NCI-H187 treated with DMSO at 0.1 percent for 48 hours (cell line): ENCODE measurements around the gene CHRNA10.

Source experiments
- DNase-seq: peaks from one replicate; lab custom pipeline; 2025; lab: John Stamatoyannopoulos, UW

Gene CHRNA10

GRCh38 chr11:3671334-3672254 lies at the start of gene CHRNA10:
Gene CHRNA10, minus strand, starts transcription at chr11:3671384. Its CDS starts 72 bp downstream, at chr11:3671312.
- DNase-seq, result no peak

DNA sequence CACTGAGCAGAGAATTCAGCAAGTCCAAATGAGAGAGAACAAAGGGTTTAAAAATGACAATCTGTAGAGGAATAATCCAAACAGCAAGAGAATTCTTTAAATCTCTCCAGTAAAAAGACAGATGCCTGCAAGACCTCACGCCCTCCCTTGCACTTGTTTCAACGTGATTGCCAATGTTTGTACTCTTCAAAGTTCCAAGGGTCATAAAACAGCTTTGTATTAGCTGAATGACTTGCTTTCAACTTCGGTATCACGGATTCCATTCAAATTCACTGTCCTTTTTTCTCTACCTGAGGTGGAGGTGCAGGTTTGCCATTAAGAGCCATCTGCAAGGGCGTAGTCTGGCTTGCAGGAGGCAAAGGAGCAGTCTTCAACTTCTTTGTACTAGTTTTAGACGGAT lies 41.1 kb upstream of the CHRNA10 start:
- DNase-seq, result no peak

GRCh38 chr11:3710485-3711259 lies 39.5 kb upstream of the CHRNA10 start:
- no peak for DNase-seq

DNA sequence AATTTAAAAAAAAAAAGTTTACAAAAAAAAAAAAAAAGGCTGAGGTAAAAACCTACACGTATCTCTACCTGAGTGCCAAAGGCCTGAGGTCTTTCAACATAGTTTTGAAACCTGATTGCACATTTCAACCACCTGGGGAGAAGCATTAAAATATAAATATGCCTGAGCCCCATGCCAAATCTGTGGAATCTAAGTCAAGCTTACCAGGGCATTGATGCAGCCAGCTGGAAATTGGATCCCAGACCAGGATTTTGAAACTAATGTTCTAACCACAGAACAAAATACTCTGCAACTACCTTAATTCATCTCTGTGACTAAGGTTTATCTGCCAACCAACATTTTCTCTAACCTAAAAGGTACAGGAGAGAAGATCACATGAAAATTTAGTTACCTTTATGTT lies 38.8 kb upstream of the CHRNA10 start:
- DNase-seq, result no peak

DNA sequence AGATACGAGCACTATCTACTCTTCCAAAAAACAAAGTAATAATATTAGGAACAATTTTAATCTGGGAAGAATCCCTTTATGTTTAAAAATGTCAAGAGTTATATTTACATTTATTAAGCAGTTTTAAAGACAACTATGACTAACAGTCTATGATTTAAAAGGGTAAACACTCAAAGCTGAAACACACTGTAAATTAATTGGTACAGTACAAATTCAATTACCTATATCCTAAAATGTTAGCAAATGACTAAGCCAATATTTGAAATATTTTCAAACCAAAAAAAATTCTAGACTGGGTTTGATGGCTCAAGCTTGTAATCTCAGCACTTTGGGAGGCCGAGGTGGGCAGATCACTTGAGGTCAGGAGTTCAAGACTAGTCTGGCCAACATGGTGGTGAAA lies 36.0 kb upstream of the CHRNA10 start:
- DNase-seq, result no peak

DNA sequence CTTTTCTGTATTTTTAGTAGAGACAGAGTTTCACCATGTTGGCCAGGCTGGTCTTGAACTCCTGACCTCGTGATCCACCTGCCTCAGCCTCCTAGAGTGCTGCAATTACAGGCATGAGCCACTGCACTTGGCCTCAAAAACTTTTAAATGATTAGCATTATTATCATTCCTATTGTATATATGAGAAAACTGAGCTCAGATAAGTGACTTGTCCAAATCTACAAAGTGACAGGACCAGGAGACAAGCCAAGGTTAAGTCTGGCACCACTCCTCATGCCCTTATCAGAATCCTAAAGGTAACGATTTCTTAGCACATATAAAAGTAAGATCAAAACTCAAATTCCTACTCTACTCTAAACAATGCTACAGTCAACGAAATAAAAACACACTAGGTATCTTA lies 32.2 kb upstream of the CHRNA10 start:
- DNase-seq, result no peak

- DNase-seq, result no peak
These were observed 29.7 kb upstream of the CHRNA10 start for GRCh38 chr11:3700910-3701309.

DNA sequence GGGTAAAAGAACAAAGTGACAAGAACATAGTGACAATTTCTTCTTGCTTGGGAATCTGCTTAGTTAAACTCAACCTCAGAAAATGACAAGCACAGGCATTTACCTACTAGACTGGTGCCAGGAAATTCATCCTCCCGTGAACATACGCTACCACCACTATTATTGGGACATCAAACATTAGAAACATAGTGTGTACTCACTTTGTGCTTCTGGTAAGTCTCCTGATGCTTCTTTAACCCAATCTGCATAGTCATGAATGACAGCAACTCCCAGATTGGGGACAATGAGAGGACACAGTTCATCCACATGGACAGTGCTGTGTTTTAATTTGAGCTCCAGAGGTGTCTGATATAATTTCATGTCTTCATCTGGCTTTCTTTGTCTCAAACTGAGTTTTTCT lies 29.2 kb upstream of the CHRNA10 start:
- no peak for DNase-seq

DNA sequence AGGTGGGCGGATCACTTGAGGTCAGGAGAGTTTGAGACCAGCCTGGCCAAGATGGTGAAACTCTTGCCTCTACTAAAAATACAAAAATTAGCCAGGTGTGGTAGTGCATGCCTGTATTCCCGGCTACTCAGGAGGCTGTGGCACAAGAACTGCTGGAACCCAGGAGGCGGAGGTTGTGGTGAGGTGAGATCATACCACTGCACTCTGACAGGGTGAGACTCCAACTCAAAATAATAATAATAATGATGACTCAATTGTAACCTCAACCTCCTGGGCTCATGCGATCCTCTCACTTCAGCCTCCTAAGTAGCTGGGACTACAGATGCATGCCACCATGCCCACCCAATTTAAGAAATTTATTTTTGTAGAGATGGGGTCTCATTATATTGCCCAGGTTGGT lies 15.6 kb upstream of the CHRNA10 start:
- DNase-seq, result no peak

DNA sequence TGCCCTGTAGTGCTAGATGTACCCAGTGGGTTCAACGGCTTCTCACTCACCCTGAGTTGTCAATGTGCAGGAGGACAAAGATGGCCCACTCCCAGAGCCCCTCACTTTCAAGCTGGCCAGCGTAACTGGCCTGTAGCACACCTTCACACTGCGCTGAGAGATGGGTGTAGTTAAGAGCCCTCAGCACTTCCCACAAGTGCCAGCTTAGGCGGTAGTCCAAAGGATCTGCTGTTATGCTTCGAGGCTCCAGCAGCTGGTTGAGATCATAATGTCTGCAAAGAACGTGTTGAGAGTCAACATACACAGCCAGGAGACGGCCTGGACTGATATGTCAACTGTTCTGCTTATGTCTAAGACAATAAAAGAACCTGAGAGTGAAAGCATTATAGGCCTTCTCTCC lies 14.7 kb upstream of the CHRNA10 start:
- no peak for DNase-seq

GRCh38 chr11:3684819-3685172 lies 13.6 kb upstream of the CHRNA10 start:
- DNase-seq, result no peak

DNA sequence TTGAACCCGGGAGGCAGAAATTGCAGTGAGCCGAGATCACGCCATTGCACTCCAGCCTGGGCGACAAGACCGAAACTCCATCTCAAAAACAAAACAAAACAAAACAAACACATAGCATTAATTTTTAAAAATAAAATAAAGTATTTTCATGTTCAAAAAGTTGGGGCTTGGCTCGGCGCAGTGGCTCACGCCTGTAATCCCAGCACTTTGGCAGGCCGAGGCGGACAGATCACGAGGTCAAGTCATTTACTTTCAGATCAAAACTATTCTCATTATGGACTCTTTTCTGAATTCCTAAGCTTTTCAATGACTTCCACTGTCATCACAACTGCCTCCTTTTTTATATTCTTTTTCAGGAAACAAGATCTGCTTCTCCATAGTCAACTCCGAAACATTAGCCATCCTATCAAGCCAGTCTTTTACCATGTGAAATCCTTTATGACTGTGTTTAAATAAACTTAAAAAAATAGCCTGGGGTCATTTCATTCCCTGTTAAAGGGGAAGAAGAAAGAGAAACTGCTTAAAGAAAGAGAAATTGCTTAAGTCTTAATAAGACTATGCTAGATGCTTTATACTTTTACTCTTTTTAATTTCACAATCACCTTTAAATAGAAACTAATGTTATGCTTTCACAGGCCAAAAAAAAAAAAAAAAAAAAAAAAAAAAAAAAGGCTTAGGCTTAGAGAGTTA lies 13.1 kb upstream of the CHRNA10 start:
- DNase-seq, result no peak

DNA sequence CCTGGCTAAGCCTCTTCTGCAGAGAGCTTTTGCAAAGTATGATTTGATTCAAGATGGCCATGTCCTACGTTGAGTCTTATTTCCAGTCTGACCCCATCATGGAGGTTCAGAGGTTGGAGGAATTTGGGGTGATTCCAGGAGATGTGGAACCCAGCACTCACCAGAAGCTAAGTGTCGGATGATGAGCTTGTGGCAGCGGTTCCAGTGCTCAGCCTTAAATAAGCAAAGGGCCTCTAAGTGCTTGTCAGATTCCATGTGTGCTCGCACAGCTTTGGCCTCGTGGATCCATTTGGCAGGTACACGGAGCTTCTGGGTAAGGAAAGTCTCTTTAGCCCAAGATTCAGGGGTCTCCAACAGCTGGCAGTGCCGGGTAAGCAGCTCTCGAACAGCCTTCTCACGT lies 11.9 kb upstream of the CHRNA10 start:
- no peak for DNase-seq

DNA sequence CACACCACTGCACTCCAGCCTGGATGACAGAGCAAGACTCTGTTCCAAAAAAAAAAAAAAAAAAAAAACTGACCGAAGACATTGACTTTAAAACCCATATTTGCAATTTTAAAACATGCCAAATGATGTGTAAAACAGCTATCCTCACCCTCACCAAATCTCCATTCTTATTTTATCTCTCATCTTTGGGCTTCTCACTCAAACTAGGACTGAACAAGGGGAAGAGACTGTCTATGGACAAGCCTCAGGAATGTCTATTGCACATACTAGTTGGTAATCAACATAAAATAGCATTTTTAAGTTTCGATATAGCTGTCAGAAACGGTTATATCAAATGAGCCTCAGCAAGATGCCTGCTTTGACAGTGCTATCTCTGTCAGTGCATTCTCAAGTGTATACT lies 7.9 kb upstream of the CHRNA10 start:
- no peak for DNase-seq

- no peak for DNase-seq
These were observed 4.8 kb upstream of the CHRNA10 start for GRCh38 chr11:3675971-3676370.

DNA sequence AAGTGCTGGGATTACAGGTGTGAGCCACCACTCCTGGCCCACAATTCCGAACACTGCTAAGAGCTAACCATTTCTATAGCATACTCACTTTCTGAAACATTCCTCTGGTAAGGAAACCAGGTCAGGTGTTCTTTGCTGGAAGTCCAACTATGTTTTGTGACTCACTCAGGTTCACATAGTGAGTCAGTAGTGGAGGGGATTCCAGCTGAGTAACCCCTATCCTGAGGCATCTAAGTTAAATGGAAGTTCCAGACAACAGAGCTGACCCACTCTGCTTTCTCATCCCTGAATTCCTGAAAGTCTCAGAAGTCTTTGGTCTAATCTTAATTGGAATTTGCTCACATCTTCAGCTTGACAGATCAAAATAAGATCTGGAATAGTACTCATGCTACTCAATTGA lies 3.0 kb upstream of the CHRNA10 start:
- no peak for DNase-seq

GRCh38 chr11:3669742-3670183 lies 1.4 kb downstream of the CHRNA10 start:
- no peak for DNase-seq

- no peak for DNase-seq
These were observed 2.1 kb downstream of the CHRNA10 start for GRCh38 chr11:3669128-3669527.

- no peak for DNase-seq
These were observed 3.8 kb downstream of the CHRNA10 start for GRCh38 chr11:3667149-3668035.

DNA sequence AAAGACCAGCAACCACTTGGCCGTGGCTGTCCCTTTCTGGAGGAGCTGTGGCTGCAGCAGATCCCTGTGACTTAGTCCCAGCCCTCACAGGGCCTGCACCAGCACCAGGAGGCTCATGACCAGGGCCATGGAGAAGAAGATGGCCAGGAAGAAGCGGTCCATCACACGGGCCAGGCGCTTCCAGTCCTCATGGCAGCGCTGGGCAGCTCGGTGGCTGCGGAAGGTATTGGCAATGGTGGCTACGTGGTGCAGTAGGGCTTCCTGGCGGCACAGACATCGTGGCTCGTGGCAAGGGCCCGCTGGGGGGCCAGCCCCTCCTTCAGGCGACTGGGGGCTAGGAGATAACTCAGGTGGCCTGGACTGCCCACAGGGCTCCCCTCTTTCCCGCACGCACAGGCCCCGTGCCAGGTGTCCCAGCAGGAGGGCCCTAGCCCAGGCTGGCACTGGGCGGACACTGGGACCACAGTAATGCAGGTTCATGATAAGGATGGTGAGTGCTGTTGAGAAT lies 5.1 kb downstream of the CHRNA10 start:
- no peak for DNase-seq

- DNase-seq, result no peak
These were observed 5.7 kb downstream of the CHRNA10 start for GRCh38 chr11:3665336-3666022.
